OCI-LY7 (cell line): Measurements from ENCODE around the gene POLR2F.

Source experiments
- EZH2phosphoT487 ChIP-seq: fragments of 200-600 bp; sonication (generic); IDR thresholded peaks from 2 replicates; pipeline ENCODE4 v1.6.1; 2018; ENCODE audit warnings: low read depth, borderline replicate concordance, mild to moderate bottlenecking, mixed run types, antibody characterized with exemption, low read length, moderate library complexity, mixed read lengths
- TF ChIP-seq, protein P1 (sequence below): fragments of 200-600 bp; sonication (generic); conservative IDR thresholded peaks from 2 replicates; pipeline ENCODE4 v1.5.1; 2014; ENCODE audit warnings: mild to moderate bottlenecking, antibody characterized with exemption, low read length, moderate library complexity, mixed read lengths

- TF ChIP-seq, protein P1, sequence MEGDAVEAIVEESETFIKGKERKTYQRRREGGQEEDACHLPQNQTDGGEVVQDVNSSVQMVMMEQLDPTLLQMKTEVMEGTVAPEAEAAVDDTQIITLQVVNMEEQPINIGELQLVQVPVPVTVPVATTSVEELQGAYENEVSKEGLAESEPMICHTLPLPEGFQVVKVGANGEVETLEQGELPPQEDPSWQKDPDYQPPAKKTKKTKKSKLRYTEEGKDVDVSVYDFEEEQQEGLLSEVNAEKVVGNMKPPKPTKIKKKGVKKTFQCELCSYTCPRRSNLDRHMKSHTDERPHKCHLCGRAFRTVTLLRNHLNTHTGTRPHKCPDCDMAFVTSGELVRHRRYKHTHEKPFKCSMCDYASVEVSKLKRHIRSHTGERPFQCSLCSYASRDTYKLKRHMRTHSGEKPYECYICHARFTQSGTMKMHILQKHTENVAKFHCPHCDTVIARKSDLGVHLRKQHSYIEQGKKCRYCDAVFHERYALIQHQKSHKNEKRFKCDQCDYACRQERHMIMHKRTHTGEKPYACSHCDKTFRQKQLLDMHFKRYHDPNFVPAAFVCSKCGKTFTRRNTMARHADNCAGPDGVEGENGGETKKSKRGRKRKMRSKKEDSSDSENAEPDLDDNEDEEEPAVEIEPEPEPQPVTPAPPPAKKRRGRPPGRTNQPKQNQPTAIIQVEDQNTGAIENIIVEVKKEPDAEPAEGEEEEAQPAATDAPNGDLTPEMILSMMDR = no peak
- no peak for TF ChIP-seq EZH2phosphoT487
Measured at GRCh38 chr22:37925767-37926166, 27.7 kb upstream of the POLR2F start.
